Stimulated activated CD8-positive, alpha-beta memory T cell treated with anti-CD3 and anti-CD28 coated beads, Interleukin-12 subunit alpha, Interleukin-12 subunit beta, amount 100 ng/mL, for 4 hours (primary cell): ENCODE data around the gene GTF2A1.
A peak's percentile ranks its signal among the peaks of the same experiment; 100 is the strongest.

ENCODE experiments used
- DNase-seq: peaks from one replicate; pipeline ENCODE4 v3.0.0-alpha.2; 2020; ENCODE audit warnings: low read depth

GTF2A1 gene

DNA sequence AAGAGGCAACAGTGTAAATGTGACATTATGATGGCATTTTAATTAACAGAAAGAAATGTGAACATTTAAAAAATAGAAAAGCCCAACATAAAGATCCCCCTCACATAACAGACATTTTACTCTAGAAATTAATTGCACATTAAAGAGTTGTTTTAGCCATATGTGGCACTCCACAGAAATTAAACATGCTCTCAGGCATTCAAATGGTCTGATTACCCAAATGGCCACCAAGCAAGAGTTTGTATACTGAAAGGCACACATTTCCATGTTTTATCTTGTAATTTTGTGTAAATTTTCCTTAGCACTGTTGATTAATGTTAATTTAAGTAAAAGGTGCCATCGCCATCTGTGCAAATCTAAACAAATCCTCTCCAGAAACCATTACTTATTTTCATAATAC, 43.5 kb downstream of the GTF2A1 start:
- no peak for DNase-seq

DNA sequence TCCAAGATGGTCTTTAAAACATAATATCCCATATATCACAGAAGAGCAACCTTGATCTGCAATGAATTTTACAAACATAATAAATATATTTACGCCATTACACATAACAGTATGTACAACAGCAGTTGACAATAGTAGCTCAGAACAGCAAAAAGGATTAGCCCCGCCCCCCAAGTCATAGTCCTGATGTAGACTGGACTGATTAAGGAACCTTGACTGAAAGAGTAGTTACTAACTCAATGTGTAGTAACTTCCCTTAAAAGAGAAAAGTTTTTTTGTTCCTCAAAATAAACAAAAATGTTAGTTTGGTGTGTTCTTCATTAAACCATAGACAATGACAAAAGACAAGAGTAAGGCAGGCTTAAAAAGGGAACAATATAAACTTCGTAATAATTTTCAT, 44.5 kb downstream of the GTF2A1 start:
- no peak for DNase-seq

DNA sequence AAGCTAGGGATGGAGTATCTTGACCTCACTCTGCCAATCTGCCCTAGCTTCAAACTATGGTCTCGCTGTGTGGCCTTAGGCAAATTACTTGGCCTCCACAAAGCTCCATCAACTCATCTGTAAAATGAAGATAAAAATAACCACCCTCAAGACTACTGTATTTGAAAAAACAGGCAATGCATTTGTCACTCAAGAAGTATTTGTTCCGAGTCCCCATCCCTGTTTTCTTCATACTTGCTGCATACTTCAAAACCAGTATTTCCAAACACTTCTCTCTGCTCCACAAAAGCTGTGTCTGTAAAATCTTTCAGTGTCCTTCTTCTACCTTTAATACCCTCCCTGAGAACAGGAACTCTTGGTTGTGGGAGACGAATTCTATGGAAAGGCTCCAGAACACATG, 47.9 kb downstream of the GTF2A1 start:
- no peak for DNase-seq

DNA sequence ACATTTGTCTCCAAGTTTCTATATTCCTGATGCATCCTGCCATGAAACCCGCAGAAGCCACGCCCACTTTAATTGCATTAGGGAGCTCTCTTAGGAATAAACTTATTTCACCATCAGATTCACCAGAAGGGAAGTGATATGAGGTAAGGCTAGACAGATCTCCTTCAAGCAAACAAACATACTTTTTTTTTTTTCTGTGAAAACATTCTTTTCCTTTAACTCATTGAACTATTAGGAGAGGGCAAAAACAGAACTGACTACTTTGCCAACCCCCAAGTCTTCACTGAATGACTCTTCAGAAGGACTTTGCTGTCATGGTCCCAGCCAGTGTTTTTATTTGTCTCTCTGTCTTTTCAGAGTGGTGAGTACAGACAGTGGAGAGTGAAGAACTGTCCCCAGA, 48.4 kb downstream of the GTF2A1 start:
- no peak for DNase-seq

DNA sequence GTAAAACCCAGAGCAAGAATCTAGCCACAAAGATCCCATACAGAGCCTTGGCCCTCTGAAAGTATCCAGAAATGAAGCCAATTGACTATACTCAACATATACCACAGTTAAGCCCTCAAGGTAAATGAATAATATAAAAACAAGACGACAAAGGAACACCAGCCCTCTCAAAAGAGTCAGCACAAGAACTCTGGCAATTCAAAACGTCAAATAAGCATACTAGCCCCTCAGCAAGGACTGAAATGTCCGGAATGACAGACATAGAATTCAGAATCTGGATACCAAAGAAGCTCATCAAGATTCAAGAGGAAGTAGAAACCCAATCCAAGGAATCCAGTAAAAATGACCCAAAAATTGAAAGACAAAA, 49.9 kb downstream of the GTF2A1 start:
- no peak for DNase-seq

DNA sequence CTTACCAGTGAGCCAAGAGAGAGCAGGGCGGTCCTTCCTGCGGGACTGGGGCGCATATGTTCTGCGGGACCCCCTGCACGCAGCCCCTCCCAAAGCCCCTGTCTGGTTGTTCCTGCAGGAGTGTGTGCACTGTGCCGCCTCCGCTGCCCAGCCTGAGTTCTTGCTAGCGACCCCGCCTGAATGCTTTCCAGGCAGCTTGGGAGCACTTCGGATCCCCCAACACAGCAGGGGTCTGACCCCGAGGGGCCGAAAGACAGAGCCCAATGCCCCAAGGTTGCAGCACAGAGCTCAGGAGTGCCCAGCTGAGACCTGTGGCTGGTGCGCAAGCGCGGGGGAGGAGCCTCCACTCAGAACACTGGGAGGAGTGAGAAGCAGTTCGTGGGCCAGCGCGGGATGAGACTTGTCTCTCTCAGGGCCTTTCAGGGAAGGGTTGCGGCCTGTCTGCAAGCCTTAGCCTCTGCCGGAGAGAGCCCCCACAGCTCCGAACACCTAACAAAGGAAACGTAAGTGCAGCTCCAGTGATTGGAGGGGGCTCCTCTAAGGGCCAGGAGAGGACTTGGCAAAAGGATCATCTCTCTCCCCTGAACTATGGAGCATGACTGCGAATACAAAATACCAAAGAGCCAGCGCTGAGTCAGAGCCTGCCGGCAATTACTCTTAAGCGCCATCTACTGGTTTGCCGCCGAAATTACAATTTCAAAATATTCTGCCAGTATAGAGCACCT, 50.5 kb downstream of the GTF2A1 start:
- DNase-seq, result peak; percentile 79

DNA sequence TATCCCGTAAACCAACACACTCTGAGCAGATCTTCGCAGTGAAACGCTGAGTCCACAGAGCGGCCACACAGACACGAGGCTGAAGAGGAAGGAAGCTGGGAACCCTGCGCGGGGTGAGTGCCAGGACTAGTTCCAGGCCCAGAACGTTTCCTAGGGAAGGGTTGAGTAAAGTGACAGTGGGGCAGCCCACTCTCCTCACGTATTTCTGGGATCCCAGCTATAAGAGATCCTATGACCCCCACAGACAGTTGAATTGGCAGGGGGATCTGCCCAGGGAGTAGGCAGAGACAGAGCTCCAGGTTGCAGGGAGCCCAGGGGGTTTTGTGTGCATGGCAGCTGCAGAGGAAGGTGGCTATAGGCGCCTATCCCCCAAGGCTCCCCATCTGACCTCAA, 51.1 kb downstream of the GTF2A1 start:
- DNase-seq, result no peak

DNA sequence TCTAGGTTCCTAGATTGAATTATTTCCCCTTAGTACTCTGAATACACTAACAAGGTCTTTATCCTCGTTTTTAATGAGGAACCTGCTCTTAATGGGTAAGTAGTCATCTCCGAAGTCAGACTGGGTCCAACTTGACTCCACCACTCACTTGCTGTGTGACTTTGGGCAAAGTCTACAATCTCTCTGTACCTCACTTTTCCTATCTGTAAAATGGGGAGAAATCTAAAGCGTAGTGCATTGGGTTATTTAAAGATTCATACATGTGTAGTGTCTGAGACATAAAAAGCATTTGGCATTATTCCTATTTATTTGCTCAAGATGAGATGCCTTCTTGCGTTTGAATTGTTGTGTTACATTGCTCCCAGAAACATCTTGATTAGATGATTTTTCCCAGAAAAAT, 51.5 kb downstream of the GTF2A1 start:
- DNase-seq, result no peak

DNA sequence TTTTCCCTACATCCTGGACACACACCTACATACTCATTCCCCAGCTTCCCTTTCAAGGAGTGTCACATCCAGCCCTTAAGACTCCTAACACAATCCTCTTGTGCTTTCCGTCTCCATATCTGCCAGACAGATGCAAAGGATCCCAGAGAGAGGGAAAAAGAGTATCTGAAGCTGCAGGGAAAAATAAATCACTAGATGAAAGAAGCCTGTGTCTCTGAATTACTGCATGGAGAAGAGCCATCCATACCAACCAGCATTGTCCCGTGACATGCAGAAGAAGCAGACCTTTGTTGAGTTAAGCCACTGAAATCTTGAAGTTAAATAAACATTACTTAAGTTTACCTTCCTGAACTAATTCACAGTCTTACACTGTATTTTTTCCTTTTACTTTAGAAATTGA, 54.6 kb downstream of the GTF2A1 start:
- DNase-seq, result no peak

DNA sequence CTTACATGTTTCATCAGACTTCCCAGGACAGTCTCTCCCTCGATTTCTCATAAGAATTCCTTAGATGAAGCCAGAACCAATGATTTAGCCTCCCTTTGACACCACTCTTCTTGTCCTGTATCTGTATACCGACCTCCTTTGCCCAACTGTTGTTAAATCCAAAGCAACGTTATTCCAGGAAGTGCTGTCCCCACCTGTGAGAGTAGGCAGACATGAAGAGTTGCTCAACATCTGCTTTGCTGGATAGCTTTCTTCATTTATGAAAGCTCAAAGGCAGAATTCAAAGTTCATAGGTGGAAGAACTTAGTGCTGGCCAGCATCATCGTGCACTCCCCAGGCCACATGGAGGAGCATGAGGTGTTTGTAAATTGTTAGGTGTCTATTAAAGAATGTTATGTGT, 55.6 kb downstream of the GTF2A1 start:
- DNase-seq, result no peak

DNA sequence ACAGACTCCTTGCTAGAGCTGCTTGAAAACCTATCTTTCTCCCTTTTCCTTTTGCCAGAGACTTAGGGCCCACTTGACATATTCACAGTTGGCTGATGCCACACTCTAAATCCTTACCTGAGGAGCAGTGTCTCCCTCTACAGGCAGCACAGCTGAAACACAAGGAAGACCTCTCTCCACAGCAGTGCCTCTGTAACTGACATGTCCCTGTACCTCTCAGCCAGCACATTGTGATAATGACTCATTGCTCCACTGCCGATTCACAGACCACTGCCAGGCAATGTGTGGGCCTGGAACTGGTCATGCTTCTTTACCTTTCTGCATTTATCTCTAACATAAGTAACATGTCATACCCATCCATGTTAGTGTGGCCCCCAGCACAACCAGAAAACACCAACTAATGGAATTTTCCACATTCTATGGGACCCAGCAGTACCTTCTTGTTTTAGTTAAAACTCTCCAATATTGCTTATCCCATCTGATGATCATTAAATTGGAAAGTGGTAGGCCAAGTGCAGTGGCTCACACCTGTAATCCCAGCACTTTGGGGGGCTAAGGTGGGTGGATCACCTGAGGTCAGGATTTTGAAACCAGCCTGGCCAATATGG, 56.5 kb downstream of the GTF2A1 start:
- DNase-seq, result no peak

DNA sequence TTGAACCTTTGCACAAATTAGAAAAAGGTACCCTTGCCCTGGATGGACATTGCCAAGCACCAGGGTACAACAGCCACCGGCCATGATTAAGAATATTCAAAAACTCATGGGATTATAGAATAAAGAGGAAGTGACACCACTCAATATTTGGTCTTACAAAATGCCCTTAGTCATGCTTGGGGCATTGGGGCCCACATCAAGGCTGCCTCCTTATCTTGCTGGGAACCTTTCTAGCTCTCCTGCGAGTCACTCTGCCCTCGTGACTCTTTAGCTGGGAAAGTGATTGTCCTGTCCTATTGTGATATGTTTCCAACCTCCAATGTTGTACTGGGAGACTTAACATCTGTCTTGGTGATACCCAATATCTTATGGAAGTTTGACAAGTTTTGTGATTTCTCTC, 57.8 kb downstream of the GTF2A1 start:
- no peak for DNase-seq

DNA sequence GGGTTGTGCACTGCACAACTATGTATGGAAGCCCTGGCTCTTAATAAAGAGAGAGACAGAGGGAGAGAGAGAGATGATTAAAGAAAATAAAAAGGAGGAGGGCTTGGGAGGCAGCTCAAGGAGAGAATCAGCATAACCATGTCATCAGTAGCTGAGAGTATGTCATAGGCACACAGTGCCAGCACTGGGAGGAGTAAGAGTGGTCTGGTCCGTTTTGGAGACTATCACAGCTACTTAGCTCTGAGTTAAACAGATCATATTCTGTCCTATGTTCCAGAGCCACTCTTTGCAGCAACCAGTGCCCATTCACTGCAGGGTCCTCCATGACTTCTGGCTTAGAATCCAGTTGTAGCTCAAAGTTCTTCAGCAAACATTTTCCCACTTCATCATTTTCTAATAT, 59.0 kb downstream of the GTF2A1 start:
- no peak for DNase-seq

DNA sequence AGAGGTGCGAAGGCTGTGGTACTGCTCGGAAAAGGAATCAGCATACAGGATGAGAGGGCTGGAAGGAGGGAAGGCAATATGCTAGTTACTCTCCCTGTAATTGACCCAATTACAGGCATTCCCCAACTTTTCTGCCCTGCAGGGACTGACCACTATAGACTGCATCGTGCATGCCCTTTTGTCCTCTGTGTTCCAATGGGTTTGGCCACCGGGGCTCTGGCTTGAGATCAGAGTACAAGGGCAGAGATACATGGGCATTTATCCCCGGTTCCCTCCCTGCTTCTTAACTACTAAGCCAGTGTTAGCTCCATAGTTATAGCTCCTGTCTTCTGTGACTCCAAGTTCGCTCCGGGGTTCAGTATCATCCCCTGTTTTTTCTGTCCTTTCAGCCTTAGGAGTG, 59.7 kb downstream of the GTF2A1 start:
- no peak for DNase-seq

DNA sequence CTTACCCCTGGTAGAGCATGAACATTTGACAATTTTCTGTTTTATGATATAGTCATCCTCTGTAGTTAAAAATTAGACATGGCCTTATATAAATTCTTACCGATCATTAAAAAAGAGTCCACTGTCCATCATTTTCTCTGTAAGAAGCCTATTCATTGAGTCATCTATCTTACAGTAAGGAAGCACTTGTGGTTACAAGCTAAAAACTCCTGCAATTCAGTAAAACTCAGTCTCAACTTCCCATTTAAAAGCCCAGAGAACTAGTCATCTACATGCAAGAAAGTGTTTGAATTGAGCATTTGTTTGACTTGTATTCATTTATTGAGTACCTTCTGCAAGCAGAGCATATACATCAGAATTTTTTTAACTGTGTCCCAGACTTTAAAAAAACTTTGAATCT, 63.3 kb downstream of the GTF2A1 start:
- DNase-seq, result no peak

DNA sequence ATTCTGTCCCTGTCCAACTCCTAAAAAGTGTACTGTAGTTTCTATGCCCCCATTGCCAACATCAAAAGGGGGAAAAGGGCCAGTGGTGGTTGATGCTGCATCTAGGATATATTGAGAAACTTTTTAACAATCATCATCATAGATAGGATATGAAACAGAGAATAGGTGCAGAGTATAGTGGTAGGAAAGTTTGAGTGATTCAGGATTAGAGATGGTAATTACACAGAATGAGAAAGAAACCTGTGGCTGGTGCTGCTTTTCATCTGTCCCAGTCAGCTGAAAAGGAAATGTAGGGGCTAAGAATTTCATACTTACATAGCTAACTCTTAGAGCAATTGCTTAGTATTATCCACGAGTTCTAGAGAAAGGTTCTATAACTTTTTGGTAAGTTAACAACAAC, 67.6 kb downstream of the GTF2A1 start:
- no peak for DNase-seq

DNA sequence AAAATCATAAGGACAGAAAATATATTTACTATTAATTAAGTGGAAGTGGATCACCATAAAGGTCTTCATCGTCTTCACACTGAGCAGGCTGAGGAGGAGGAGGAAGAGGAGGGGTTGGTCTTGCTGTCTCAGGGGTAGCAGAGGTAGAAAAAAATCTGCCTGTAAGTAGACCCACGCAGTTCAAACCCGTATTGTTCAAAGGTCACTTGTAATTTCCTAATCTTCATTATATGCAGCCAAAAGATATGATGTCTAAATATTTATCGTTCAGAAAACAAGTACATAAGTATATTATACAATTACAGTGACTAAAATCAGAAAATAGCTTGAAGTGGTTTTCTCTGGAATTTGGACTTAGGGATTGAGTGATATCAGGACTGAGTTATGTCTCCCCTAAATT, 72.1 kb downstream of the GTF2A1 start:
- DNase-seq, result no peak

DNA sequence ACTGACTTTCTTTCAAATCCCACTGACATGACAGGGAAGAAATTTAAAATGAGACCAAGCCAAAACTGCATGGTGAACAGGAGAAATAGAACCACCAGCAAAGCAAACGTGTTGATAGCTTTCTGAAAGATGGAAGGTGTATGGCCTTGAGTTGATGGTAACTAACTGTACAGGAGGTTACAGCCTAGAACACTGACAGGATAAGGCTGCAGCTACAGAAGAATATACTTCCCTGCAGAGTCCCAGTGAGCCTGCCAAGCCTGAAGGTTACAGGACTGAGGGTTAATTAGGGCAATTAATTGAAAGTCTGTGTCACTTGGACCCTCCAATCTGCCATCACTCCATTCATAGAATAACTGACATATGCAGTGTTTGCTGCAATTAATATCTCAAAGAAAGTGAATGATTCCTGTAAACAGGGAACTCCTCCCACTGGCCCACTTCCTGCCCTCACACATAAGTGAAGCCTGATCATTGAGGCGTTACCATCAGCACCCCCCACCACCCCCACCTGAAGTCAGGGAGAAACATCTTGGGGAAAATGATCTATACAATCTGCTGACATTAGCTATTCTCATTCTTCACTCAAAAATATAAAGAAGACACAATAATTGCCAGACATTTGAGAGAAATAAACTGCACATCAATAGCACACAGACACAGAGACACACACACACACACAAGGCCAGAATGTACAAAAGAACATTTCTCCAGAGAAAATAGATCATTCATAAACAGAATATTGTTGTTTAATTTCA, 73.4 kb downstream of the GTF2A1 start:
- no peak for DNase-seq

DNA sequence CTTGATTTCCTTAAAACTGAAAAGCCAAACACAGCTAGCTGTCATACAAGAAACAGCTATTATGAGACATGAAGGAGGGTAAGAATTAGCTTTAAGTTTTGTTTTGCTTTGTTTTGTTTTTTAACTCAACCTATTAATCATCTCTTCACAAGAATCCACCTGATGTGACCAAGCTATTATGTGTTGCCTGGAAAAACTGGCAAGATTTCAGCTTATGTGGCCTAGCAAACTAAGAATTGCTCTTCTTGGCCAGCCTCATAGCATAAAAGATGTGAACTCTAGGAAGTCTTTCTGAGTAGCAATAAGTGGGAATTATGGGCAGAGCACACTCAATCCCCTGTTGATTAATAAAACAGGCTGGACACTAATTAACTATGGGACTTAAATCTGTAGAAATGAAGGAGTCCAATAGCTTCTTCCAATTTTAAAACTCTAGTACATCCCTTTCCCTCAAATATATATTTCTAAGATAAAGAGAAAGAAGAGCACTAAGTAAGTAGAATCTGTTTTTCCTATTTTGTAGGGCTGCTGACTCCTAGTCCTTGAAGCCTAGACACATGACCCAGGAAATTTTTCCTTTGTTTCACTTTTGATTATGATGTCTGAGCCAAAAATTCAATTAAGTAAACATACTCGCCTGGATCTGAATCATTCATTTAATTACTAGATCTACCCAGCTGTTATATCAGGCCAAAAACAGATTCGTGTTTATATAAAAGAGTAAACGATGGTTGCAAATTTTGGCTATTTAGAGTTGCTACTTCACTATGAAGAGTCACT, 75.7 kb downstream of the GTF2A1 start:
- no peak for DNase-seq

DNA sequence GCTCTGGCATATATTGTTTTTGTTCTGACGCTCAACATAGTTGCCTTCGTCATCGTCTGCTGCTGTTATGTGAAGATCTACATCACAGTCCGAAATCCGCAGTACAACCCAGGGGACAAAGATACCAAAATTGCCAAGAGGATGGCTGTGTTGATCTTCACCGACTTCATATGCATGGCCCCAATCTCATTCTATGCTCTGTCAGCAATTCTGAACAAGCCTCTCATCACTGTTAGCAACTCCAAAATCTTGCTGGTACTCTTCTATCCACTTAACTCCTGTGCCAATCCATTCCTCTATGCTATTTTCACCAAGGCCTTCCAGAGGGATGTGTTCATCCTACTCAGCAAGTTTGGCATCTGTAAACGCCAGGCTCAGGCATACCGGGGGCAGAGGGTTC, 77.0 kb downstream of the GTF2A1 start:
- no peak for DNase-seq

DNA sequence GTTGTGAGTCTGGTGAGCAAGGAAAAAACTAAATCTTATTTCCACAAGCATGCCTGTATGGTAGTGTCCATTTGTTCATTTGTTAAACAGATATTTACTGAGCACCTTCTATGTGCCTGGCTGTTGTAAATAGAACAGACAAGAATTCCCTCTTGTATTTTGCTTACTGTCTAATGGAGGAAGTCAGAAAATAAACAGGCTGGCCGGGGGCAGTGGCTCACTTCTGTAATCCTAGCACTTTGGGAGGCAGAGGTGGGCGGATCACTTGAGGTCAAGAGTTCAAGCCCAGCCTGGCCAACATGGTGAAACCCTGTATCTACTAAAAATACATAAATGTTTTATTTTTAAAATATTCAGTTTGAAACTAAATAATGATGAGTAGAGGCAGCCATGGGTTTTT, 79.3 kb downstream of the GTF2A1 start:
- DNase-seq, result no peak

DNA sequence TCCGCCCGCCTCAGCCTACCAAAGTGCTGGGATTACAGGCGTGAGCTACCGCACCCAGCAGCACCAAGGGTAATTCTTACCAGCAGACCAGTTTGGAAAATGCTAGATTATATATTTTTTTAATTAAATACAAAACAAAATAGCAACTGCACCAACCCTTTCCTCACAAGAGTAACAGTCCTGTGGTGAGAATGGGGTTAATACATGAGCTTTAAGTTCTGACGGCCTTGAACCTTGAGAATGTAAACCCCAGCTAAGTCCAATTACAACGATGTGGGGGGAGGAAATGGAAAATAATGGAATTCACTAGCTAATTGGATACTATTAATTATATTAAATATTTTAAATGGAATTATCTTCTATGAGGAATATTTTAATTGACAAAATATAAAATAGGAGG, 82.3 kb downstream of the GTF2A1 start:
- no peak for DNase-seq

DNA sequence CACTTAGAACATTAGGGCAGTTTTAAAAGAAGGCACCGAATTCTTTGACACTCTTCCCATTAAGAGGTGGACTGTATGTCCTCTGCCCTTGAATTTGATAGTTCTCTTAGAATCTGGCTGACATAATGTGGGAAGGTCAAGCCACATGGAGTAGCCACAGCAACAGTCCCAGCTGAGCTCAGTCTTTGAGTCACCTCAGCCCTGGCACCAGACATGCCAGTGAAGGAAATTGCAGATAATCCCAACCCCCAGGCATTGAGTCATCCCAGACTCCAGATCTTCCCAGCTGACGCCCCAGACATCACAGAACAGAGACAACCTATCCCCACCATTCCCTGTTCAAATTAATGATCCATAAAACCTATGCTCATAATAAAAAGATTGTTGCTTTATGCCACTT, 83.4 kb downstream of the GTF2A1 start:
- DNase-seq, result no peak
